Measurements from ENCODE around the gene PCTP.
A peak's percentile ranks its signal among the peaks of the same experiment; 100 is the strongest.

Gene PCTP

GRCh38 chr17:55817397-55817709 lies 66.5 kb downstream of the PCTP start:
- TF ChIP-seq CTCF (IDR thresholded peaks at IDR 0.05; ENCODE audit: control insufficient read depth, insufficient read depth, low read depth, low read length, missing control alignments), result no peak
- H3K4me3 ChIP-seq (ENCODE audit: control insufficient read depth, low read depth, low read length), result no peak overlapping the region
- no peak for DNase-seq (ENCODE audit: low read depth)

- TF ChIP-seq CTCF (IDR thresholded peaks at IDR 0.05; ENCODE audit: control insufficient read depth, insufficient read depth, low read depth, low read length, missing control alignments), result no peak
- no peak overlapping the region for H3K4me3 ChIP-seq (ENCODE audit: control insufficient read depth, low read depth, low read length)
- no peak for DNase-seq (ENCODE audit: low read depth)
Observed at GRCh38 chr17:55818026-55818425, 67.2 kb downstream of the PCTP start.

GRCh38 chr17:55818451-55819375 lies 67.9 kb downstream of the PCTP start:
- no peak for DNase-seq (ENCODE audit: low read depth)
- no peak overlapping the region for H3K4me3 ChIP-seq (ENCODE audit: control insufficient read depth, low read depth, low read length)
- no peak for TF ChIP-seq CTCF (IDR thresholded peaks at IDR 0.05; ENCODE audit: control insufficient read depth, insufficient read depth, low read depth, low read length, missing control alignments)

GRCh38 chr17:55820675-55821074 lies 69.8 kb downstream of the PCTP start:
- no peak for TF ChIP-seq CTCF (IDR thresholded peaks at IDR 0.05; ENCODE audit: control insufficient read depth, insufficient read depth, low read depth, low read length, missing control alignments)
- no peak overlapping the region for H3K4me3 ChIP-seq (ENCODE audit: control insufficient read depth, low read depth, low read length)
- DNase-seq (ENCODE audit: low read depth), result no peak

GRCh38 chr17:55822028-55822427 lies 71.2 kb downstream of the PCTP start:
- no peak for DNase-seq (ENCODE audit: low read depth)
- TF ChIP-seq CTCF (IDR thresholded peaks at IDR 0.05; ENCODE audit: control insufficient read depth, insufficient read depth, low read depth, low read length, missing control alignments), result no peak
- no peak overlapping the region for H3K4me3 ChIP-seq (ENCODE audit: control insufficient read depth, low read depth, low read length)

GRCh38 chr17:55825213-55825612 lies 74.4 kb downstream of the PCTP start:
- no peak overlapping the region for H3K4me3 ChIP-seq (ENCODE audit: control insufficient read depth, low read depth, low read length)
- DNase-seq (ENCODE audit: low read depth), result no peak
- peak; percentile 6 for TF ChIP-seq CTCF (IDR thresholded peaks at IDR 0.05; ENCODE audit: control insufficient read depth, insufficient read depth, low read depth, low read length, missing control alignments)

All from AG09309 (cell line).